ENCODE measurements around the gene ANXA4.

Gene ANXA4

GRCh38 chr2:69789772-69790600 is 48.1 kb downstream of the ANXA4 start:
- TF ChIP-seq POLR2AphosphoS5 (IDR thresholded peaks at IDR 0.05; ENCODE audit: low read depth, low read length) (no peak), FOXP2 (optimal IDR thresholded peaks at IDR 0.05; ENCODE audit: borderline replicate concordance, extremely low read depth, extremely low read length, insufficient read depth) (no peak), TAF1 (IDR thresholded peaks at IDR 0.05; ENCODE audit: borderline replicate concordance, insufficient read depth, low read length) (no peak)
- TF ChIP-seq, protein P1, sequence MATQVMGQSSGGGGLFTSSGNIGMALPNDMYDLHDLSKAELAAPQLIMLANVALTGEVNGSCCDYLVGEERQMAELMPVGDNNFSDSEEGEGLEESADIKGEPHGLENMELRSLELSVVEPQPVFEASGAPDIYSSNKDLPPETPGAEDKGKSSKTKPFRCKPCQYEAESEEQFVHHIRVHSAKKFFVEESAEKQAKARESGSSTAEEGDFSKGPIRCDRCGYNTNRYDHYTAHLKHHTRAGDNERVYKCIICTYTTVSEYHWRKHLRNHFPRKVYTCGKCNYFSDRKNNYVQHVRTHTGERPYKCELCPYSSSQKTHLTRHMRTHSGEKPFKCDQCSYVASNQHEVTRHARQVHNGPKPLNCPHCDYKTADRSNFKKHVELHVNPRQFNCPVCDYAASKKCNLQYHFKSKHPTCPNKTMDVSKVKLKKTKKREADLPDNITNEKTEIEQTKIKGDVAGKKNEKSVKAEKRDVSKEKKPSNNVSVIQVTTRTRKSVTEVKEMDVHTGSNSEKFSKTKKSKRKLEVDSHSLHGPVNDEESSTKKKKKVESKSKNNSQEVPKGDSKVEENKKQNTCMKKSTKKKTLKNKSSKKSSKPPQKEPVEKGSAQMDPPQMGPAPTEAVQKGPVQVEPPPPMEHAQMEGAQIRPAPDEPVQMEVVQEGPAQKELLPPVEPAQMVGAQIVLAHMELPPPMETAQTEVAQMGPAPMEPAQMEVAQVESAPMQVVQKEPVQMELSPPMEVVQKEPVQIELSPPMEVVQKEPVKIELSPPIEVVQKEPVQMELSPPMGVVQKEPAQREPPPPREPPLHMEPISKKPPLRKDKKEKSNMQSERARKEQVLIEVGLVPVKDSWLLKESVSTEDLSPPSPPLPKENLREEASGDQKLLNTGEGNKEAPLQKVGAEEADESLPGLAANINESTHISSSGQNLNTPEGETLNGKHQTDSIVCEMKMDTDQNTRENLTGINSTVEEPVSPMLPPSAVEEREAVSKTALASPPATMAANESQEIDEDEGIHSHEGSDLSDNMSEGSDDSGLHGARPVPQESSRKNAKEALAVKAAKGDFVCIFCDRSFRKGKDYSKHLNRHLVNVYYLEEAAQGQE (IDR thresholded peaks at IDR 0.05; ENCODE audit: insufficient read depth in 1 of 2, low read depth in 2 of 2, low read length in 2 of 2), result no peak

- no peak for TF ChIP-seq POLR2AphosphoS5 (IDR thresholded peaks at IDR 0.05; ENCODE audit: low read depth, low read length)
- no peak for TF ChIP-seq TAF1 (IDR thresholded peaks at IDR 0.05; ENCODE audit: borderline replicate concordance, insufficient read depth, low read length)
- no peak for TF ChIP-seq SIN3A (IDR thresholded peaks at IDR 0.05; ENCODE audit: borderline replicate concordance, insufficient read depth, low read length)
- TF ChIP-seq FOXP2 (optimal IDR thresholded peaks at IDR 0.05; ENCODE audit: borderline replicate concordance, extremely low read depth, extremely low read length, insufficient read depth), result no peak
- TF ChIP-seq, protein P1 (IDR thresholded peaks at IDR 0.05; ENCODE audit: insufficient read depth in 1 of 2, low read depth in 2 of 2, low read length in 2 of 2), result no peak
Measured at GRCh38 chr2:69790601-69790959, 48.6 kb downstream of the ANXA4 start.

- TF ChIP-seq POLR2AphosphoS5 (IDR thresholded peaks at IDR 0.05; ENCODE audit: low read depth, low read length), result no peak
- TF ChIP-seq SIN3A (IDR thresholded peaks at IDR 0.05; ENCODE audit: borderline replicate concordance, insufficient read depth, low read length), result no peak
- TF ChIP-seq, protein P1 (IDR thresholded peaks at IDR 0.05; ENCODE audit: insufficient read depth in 1 of 2, low read depth in 2 of 2, low read length in 2 of 2), result no peak
- TF ChIP-seq TAF1 (IDR thresholded peaks at IDR 0.05; ENCODE audit: borderline replicate concordance, insufficient read depth, low read length), result no peak
- no peak for TF ChIP-seq FOXP2 (optimal IDR thresholded peaks at IDR 0.05; ENCODE audit: borderline replicate concordance, extremely low read depth, extremely low read length, insufficient read depth)
Measured at GRCh38 chr2:69791045-69791444, 49.1 kb downstream of the ANXA4 start.

DNA sequence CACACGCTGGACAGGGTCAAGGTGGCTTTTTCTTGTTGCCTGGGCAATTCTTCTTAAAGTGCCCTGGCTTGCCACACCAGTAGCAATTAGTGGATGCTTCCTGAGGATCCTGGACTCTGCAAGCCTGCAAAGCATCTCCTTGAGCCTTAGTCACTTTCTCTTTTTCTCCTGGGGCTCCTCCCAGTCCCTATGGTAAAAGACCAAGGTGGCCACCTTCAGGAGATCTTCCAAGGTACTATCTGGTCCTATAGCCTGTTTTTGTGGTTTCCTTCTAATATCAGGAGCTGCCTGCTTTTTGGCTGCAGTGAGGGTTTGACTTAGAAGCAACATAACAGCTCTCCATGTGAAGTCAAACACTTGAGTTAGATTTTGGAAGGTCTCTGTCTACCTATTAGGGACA is 54.2 kb downstream of the ANXA4 start:
- TF ChIP-seq, protein P1 (IDR thresholded peaks at IDR 0.05; ENCODE audit: insufficient read depth in 1 of 2, low read depth in 2 of 2, low read length in 2 of 2), result no peak
- TF ChIP-seq POLR2AphosphoS5 (IDR thresholded peaks at IDR 0.05; ENCODE audit: low read depth, low read length) (no peak), TAF1 (IDR thresholded peaks at IDR 0.05; ENCODE audit: borderline replicate concordance, insufficient read depth, low read length) (no peak), FOXP2 (optimal IDR thresholded peaks at IDR 0.05; ENCODE audit: borderline replicate concordance, extremely low read depth, extremely low read length, insufficient read depth) (no peak), SIN3A (IDR thresholded peaks at IDR 0.05; ENCODE audit: borderline replicate concordance, insufficient read depth, low read length) (no peak)

All from PFSK-1 (cell line).